Hematopoietic multipotent progenitor cell treated with erythropoietin and hydrocortisone succinate and interleukin-3 and kit ligand, for 6 days (in vitro differentiated cells): Measurements from ENCODE around the gene DMRT3.

Experiments used
- DNase-seq: peaks from one replicate; pipeline ENCODE4 v3.0.0-alpha.2; 2015

Gene DMRT3, protein sequence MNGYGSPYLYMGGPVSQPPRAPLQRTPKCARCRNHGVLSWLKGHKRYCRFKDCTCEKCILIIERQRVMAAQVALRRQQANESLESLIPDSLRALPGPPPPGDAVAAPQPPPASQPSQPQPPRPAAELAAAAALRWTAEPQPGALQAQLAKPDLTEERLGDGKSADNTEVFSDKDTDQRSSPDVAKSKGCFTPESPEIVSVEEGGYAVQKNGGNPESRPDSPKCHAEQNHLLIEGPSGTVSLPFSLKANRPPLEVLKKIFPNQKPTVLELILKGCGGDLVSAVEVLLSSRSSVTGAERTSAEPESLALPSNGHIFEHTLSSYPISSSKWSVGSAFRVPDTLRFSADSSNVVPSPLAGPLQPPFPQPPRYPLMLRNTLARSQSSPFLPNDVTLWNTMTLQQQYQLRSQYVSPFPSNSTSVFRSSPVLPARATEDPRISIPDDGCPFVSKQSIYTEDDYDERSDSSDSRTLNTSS

DNA sequence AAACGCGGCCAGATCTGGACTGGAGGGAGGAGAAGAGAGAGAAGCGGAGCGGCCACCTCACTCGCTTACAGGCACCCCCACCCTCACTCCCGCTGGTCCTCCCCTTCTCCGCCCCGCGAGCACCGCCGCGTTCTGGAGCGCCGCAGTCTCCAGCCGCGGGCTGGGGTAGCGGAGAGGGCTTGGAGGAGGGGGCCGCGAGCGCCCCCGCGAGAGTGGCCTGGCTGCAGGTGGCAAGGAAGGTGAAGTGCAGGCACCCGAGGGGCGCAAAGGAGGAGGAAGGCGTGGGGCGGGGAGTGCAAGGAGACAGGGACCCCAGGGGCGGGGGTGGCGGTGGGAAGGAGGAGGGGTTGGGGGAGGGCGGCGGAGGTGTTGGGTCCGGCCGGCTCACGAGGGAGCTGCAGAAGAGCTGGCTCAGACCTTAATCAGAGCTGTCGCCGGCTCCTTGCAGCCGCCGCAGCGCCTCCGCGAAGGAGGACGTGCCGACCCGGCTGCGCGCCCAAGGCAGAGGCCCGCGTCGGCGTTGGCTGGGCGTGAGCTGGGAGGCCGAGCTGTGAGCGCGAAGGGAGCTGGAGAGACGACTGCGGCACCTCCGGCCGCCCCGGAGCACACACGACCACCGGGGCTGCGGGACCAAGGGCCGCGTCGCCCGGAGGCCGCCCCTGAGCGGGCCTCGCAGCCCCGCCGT lies at the start of gene DMRT3:
Gene DMRT3 (plus strand): TSS at position 398 of the 685 bp plus-strand sequence. CDS start 347 bp downstream, outside the sequence.
- DNase-seq, result no peak

DNA sequence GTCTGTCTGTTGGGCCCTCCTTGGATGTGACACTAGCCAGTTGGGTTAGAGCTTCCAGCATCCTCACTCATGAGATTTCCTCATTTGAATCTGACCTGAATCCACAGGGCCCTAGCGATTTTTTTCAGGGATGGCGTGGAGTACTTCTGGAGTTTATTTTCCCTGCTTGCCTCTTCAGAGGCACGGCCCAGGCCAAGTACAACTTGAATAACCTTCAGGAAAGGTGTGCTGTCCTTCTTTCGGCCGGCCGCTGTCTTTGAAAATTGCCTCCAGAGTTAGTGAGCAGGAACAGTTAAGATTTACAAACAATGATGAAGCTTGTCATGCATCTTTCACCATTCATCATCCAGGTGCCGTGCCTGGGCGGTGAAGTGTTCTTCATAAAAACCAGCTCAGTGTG lies 49.5 kb upstream of the DMRT3 start:
- no peak for DNase-seq

DNA sequence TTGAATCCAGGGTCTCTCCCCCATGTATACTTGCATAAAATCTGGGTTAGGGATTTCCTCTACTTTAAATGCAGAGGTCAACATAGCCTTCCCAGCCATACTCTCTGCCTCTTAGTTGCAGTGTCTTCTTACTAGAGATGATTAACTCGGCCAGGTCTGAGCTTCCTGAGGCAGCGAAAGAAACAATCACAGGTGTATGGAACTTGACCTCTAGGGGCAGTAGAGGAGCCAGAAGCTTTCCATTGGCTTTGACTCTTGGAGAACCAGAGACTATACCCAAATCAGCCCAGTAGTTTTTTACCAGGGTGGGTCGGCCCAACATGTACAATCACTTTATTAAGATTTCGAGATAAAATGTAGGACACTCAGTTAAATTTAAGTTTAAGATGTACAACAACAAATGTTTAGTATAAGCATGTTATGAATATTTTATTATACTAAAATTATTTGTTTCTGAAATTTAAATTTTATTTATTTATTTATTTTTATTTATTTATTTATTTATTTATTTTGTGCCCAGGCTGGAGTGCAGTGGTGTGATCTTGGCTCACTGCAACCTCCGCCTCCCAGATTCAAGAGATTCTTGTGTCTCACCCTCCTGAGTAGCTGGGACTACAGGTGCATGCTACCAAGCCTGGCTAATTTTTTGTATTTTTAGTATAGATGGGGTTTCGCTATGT lies 48.0 kb upstream of the DMRT3 start:
- DNase-seq, result peak; percentile 54

DNA sequence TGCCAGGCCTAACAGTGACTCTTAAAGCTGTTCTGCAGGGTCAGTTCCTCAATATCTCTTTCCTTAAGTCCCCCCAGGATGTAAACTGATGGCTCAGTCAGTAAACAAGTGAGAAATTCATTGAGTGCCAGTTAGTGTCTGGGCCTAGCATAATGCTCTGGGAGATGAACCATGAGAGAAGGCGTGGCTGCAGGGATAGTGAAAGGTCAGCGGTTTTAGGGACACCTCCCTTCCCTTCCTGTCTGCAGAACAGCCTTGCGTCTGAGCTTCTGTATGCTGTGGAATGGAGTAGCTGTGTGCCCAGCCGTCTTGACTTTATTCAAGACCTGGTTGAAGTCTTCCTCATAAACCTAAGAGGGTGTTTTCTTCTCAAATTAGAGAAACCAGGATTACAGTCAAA lies 46.7 kb upstream of the DMRT3 start:
- DNase-seq, result no peak

DNA sequence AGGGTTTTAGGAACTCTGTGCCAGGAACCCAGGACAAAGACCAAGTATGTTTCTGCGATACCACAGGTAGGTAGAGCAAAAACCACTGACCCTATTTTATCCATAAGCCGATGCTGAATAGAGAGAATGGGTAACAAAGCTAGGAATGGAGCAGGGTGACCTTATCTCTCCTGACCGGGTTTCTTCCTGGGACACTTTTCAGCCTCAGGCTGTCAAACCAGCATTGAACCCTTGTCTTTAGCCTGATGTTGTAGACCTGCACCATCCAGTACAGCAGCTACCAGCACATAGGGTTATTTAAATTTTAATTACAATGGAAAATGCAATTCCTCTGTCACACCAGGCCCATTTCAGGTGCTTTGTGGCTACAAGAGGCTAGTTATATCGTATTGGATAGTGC lies 43.1 kb upstream of the DMRT3 start:
- no peak for DNase-seq

DNA sequence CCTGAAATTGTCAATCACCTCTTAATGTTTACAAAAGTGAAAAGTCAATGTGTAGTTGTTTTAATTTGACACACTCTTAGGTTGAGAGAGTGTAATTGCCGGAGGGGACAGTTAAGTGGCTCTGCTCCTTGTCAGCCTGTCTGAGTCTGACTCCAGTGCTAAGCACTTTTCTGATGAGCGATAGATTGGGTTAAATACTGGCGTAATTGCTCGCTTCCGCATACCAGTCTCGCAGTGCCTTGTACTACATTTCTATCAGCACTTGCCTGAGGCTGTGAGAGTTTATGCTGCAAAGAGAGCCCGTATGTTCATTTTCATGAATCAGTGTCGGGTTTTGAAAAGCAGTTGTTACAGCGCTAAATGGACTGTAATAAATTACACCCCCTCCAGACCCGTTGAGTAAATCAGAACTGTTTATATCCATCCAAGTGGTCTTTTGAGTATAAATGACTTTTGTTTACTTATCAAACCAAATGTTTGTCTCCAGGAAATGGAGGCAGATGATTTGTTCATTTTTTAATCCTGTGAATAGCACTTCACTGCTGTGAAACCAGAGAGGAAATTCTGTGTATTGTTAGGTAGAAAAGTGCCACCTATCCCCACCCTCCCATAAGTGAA lies 41.0 kb upstream of the DMRT3 start:
- DNase-seq, result no peak

DNA sequence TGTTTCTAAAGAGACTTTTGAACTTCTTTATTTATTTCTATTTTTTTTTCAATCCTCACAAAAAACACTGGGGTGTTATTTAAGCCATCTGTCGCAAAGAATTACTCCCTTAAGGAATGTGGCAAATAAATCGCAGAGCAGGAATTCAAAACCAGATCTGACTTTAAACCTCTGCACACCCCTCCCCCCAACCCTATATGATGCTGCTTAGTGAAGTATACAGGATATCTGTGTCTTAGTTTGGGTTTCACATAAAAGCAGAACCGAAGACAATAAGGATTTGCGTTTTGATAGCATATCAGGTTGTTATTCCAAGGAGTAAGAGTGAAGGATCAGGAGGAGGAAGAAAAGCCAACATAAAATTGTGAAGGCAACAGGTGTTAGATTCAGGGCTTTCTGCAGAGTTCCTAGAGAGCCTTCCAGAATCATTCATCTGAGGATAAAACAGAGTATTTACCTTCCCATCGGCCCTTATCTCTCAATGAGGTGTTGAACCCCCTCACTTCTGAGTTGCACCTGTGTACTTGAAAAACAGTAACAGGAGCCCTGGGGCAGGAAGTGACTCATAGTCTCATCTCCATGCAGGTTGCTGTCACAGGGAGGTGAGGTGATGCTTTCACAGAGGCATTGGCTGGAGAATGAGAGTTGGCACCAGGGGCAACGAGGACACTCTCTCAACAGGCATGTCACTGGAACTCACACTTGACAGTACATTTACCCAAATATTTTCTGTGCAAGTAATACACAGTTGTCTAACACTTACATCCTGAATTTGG lies 33.5 kb upstream of the DMRT3 start:
- DNase-seq, result no peak

DNA sequence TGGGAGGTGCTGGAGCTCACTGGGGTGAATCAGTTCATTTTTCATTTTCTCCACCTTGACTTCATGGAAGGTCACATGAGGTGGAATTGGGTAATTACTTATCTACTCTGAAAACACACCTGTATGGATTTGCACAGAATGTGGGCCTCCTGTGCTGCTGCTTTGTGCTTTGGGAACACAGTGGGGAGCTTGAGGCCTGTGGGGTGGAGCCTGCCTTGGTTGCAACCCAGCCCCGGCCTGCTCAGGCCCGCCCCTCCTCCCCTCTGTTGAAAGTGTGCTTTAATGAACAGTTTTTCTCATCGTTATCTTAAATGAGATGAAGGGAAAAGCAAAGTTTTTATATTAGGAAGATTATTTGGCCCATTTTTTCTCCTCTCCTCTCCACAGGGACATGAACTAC lies 28.5 kb upstream of the DMRT3 start:
- no peak for DNase-seq

DNA sequence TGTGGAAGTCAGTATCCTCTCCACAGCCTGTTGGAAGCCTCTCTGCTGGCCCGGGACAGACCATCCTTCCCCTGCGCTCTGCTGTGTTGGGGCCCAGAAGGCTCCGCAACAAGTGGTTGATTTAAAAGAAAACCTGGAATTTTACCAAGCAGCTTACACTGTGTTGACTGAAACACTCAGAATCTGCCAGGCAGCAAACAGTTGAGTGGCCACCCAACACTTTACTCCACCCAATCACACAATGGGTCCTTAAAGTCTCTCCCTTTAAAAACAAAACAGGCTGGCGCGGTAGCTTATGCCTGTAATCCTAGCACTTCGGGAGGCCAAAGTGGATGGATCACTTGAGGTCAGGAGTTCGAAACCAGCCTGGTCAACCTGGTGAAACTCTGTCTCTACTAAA lies 28.0 kb upstream of the DMRT3 start:
- no peak for DNase-seq

DNA sequence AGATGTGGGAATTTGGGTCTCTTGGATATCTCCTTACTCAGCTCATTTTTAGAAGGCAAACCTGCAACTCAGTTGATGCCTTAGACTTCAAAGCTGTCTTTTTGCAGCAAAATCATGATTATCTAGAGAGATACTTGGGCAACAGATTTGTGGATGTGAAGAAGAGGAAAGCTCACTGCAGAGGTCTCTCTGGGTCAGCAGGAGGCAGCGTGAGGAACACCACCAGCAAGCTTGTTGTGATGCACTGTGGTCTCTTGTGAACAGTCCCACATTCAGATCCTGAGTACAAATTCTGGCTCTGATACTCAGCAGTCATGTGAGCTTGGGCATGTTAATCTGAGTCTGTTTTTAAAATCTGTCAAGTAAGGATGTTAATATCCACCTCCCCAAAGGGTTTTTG lies 26.3 kb upstream of the DMRT3 start:
- DNase-seq, result no peak

DNA sequence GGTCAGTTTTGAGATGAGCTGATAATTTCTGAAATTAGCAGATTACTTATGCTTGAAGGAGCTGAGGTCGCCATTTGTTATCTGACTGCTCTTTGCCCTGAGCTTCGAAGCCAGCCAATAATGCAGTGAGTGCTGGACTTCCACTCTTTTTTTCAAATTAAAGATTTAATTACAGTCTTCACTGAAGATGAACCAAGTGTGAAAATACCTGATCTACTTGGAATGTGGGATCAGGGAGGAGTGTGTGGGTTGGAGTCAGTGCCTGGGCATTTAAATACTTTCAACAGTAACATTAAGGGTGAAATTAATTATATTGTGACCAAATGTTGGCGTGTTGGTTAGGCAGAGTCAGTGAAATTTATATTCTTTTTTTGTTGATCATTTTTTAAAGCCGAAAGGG lies 23.9 kb upstream of the DMRT3 start:
- DNase-seq, result no peak

DNA sequence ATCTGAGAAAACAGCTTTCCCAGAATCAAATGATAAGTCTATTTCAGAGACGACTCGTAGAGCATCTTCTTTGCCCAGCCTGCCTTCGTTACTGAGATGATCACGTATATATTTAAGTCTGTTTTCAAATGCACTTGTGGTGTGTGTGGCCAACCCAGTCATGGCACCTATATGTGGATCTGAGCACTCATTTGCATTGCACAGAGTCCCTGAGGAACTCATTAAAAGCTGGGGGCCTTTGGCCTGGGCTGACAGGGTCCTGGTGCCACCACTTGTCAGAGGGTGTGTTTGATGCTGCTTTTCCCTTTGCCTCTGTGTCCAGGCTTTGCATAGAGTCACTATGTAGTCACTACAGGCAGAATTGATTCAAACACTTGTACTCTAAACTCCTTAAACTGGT lies 17.4 kb upstream of the DMRT3 start:
- no peak for DNase-seq

DNA sequence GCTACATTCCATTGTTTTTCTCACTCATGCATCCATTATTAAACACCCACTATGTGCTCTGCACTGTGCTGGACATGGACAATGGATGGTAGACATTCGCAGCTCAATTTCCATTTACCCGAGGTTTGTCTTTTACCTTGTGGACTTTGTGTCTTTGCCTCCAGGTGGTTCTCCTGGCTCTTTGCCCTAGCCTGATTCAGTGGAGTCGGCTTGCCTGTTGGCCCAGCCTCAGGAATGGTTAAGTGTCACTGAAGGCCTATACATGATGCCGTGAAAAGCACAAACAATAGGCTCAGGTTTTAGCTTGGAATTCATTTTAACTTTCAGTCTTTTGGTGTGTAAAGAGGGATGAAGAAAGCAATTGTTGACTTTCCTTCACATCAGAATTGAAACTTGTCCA lies 16.5 kb upstream of the DMRT3 start:
- no peak for DNase-seq

DNA sequence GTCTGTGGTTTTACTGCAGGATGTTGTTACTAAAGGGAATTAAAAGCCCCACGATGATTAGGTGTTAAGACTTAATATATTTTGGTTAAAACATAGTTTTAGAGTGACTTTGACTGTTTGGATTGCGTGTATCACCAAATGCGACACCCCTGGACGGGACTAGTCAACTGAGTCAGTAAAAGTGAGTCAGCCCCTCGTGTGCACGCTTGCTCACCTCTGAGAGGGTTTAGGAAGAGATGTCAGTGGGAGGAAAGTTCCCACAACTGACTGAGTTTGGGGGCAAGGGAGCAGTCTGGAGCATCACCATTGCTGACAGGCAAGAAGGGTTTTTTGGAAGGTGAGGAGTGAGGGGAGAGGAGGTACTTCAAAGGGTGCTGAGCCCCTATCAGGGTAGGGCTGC lies 14.4 kb upstream of the DMRT3 start:
- no peak for DNase-seq

DNA sequence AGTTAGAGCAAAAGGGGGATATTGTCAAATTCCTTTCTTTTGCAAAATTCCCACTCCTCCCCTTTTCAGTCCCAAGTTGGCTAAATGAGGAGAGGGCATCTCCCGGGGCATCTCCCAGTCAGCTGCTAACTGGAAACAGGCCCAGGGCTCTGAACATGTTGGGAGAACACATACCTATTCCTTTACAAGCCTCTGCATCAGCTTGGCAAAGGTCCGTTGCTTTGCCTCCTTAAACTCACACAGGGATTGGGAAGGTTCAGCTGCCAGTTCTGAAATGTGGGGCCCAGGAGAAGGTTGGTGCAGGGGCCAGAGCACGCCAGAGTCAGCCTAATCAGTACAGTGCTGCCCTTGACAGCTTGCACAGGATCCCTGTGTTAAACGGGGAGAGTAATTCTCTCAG lies 11.0 kb upstream of the DMRT3 start:
- no peak for DNase-seq

DNA sequence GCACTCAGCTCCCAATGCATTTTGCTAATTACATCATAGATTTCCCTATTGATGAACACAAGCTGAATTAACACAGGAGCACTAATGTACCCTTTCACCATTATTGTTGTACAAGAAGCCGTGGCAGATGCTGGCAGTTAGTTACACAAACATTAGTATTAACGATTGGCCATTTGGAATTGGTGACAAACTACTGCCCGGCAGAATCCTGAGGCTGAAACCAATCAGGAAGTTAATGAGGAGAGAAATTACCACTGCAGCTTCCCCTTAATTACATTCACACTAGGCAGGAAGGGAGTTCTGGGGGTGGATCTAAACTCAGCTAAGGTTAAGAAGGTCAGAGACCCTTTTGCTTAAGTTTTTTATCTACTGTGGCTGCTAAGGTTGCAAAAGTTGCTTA lies 9.6 kb upstream of the DMRT3 start:
- no peak for DNase-seq

DNA sequence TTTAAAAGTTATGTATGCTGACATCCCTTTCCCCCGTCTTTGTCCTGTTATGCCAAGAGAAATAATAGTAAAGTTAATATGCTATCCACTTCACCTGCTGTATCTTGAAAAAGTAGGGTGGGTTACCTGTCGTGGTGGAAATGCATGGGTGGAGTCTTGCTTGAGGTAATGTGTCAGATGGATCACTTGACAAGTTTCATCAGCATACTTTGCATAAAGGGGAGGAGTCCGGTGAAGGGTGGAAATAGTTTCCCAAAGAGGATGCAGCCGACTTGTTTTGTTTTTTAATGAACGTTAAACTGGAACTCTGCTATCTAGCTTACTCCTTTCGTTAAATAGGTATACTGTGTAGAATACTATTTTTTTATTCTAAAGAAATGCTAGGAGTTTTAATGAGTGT lies 9.0 kb upstream of the DMRT3 start:
- DNase-seq, result no peak

DNA sequence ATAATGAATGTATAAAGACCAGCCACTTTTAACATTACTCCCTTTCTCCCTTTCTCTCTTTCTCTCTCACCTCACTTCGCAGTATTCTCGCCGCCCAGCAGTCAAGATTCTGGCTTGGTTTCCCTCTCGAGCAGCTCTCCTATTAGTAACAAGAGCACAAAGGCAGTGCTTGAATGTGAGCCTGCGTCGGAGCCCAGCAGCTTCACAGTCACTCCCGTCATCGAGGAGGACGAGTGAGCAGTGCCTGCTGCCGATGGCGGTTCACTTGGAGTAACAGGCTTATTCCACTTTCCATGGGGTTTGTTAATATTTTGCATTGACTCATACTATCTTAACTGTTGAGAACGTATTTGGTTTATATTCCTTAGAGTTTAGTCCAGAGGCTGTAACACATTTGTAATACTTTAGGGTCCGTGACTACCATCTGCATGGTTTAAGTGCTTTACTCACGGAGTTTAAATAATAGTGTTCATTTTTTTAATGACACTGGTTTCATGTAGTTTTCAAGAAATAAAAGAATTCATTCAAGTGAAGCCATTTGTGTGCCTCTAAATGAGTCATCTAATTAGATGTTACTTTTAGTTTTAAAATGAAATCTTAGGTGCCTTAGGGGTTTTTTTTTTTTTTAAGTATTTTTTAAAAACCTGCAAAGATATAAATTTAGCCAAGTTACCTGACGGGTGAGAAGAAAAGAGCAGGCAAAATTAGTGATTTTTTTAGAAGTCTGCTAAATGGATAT lies 8.4 kb upstream of the DMRT3 start:
- no peak for DNase-seq

DNA sequence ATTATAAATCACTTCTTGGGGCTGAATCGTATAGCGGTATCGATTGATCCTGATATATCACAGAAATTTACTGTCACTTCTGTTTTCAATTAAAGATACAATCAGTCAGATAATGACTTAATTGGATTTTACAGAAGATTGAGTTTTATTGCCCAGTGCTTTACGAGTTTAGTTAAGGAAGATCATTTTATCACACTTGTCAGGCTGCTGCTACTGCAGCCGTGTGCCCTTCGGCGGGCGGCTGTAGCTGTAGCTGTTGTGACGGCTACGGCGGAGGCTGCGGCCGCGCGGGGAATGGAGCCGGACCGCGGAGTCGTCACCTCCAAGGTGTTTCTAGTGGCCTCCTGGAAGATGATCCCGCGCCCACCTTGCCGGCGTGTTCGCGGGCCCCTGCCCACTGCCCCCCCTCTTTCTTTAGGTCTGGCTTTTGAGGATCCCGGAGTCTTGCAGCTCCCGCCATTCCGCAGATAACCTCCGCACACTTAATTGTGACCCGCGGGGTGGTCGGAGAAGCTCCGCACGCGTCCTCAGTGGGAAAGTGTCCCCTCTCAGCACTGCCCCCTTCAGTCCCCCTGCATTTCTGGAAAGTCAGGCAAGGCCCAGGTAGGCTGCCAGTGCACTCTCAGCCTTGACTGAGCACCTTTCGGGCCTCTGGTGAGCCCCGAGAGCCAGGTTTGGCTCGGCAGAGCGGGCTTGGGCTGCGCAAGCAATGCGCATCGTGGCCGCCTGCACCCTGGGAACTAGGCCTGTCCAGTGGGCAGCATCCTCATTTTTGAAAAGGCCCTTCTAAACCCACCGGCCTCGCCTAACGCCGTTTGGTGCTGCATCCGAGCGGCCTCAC lies 6.9 kb upstream of the DMRT3 start:
- no peak for DNase-seq

DNA sequence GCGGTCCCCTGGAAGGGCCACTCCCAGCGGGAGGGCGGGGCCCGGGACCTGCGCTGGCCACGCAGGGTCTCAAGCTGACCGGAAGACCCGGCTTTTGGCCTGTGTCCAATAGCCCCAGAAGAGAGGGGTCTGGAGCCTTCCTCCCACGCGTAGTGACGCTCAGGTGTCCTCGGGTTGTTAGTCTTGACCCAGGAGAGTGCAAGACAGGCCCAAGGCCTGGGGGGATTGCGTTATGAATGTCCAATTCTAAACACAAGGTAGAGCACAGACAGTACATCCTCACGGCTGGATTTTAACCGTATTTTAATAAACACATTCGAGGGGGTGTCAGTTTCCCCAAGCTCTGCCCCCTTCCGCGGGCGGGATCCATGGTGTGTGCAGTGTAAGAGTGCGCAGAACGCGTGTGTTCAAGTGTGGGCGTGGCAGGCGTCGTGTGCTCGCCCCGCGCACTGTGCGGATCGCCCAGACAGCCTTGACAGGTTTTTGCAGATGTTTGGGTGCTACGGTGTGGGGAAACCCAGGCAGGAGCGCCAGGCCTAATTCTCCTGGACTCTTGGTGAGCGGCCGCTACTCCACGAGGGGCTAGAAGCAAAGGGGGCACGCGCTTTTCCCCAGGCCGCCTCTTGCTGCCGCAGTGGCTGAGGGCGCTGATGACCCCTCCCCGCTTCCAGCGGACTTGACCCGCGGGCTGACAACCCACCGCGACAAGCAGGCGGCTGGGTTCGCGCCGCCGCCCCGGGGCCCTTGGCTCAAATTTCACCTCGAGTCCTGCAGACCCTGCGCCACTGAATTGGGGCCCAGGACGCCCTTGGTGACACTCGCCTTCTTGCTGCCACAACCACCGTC lies 6.1 kb upstream of the DMRT3 start:
- no peak for DNase-seq
